ENCODE data around the gene ARRB1.

ARRB1 gene

GRCh38 chr11:75249704-75250103 lies 101.8 kb downstream of the ARRB1 start:
- TF ChIP-seq CTCF (IDR thresholded peaks at IDR 0.05), result no peak
- H3K9me3 ChIP-seq, result no peaks in the 10 kb centered on the region

GRCh38 chr11:75248924-75249256 lies 102.6 kb downstream of the ARRB1 start:
- H3K27me3 ChIP-seq, result peaks cover 59% of the 10 kb centered on the region
- no peak overlapping the region for H3K27ac ChIP-seq
- H3K4me1 ChIP-seq (ENCODE audit: control insufficient read depth in 1 of 2, insufficient read depth in 1 of 2, low read depth in 1 of 2, low read length in 1 of 2), result no peaks in the 10 kb centered on the region
- H3K4me3 ChIP-seq (ENCODE audit: low read depth in 1 of 2, low read length in 1 of 2), result no peak overlapping the region
- H3K9me3 ChIP-seq, result no peaks in the 10 kb centered on the region
- no peaks in the 10 kb centered on the region for H3K36me3 ChIP-seq
- TF ChIP-seq CTCF (IDR thresholded peaks at IDR 0.05), result no peak

More at GRCh38 chr11:75249704-75250103, 101.8 kb downstream of the ARRB1 start:
- H3K27me3 ChIP-seq, result peaks cover 56% of the 10 kb centered on the region
- no peaks in the 10 kb centered on the region for H3K36me3 ChIP-seq
- no peak overlapping the region for H3K4me3 ChIP-seq (ENCODE audit: low read depth in 1 of 2, low read length in 1 of 2)
- no peaks in the 10 kb centered on the region for H3K4me1 ChIP-seq (ENCODE audit: control insufficient read depth in 1 of 2, insufficient read depth in 1 of 2, low read depth in 1 of 2, low read length in 1 of 2)
- H3K27ac ChIP-seq, result no peak overlapping the region

GRCh38 chr11:75246671-75247350 lies 104.7 kb downstream of the ARRB1 start:
- H3K27ac ChIP-seq, result no peak overlapping the region
- H3K4me1 ChIP-seq (ENCODE audit: control insufficient read depth in 1 of 2, insufficient read depth in 1 of 2, low read depth in 1 of 2, low read length in 1 of 2), result peaks cover 4 to 5% of the 10 kb centered on the region in 2 experiments
- no peak overlapping the region for H3K4me3 ChIP-seq (ENCODE audit: low read depth in 1 of 2, low read length in 1 of 2)
- H3K9me3 ChIP-seq, result no peaks in the 10 kb centered on the region
- TF ChIP-seq CTCF (IDR thresholded peaks at IDR 0.05), result no peak
- peaks cover 75% of the 10 kb centered on the region for H3K27me3 ChIP-seq
- no peaks in the 10 kb centered on the region for H3K36me3 ChIP-seq

- Histone ChIP-seq H3K36me3 (no peaks in the 10 kb centered on the region), H3K4me3 (ENCODE audit: low read depth in 1 of 2, low read length in 1 of 2) (no peak overlapping the region), H3K27me3 (peaks cover 81% of the 10 kb centered on the region), H3K9me3 (no peaks in the 10 kb centered on the region), H3K4me1 (ENCODE audit: control insufficient read depth in 1 of 2, insufficient read depth in 1 of 2, low read depth in 1 of 2, low read length in 1 of 2) (peaks cover 6 to 7% of the 10 kb centered on the region in 2 experiments), H3K27ac (no peak overlapping the region)
- no peak for TF ChIP-seq CTCF (IDR thresholded peaks at IDR 0.05)
Observed at GRCh38 chr11:75246006-75246670, 105.3 kb downstream of the ARRB1 start.

- Histone ChIP-seq H3K36me3 (no peaks in the 10 kb centered on the region), H3K4me3 (ENCODE audit: low read depth in 1 of 2, low read length in 1 of 2) (no peak overlapping the region)
- no peak for TF ChIP-seq CTCF (IDR thresholded peaks at IDR 0.05)
Observed at GRCh38 chr11:75245356-75246005, 106.0 kb downstream of the ARRB1 start.

More at GRCh38 chr11:75245356-75246005, 106.0 kb downstream of the ARRB1 start:
- no peaks in the 10 kb centered on the region for H3K9me3 ChIP-seq
- peaks cover 12 to 13% of the 10 kb centered on the region in 2 experiments for H3K4me1 ChIP-seq (ENCODE audit: control insufficient read depth in 1 of 2, insufficient read depth in 1 of 2, low read depth in 1 of 2, low read length in 1 of 2)
- no peak overlapping the region for H3K27ac ChIP-seq
- peaks cover 82% of the 10 kb centered on the region for H3K27me3 ChIP-seq
